HG03354 (cell line): ENCODE measurements around the gene PDGFRA.
A peak's percentile ranks its signal among the peaks of the same experiment; 100 is the strongest.
"Not testable (repeated sequence)": the region's sequence is repeated elsewhere in the genome, so short reads cannot be mapped to it uniquely, and the experiment has no call there.

ENCODE experiments used
- ATAC-seq: cut with Tn5 transposase; IDR thresholded peaks from one replicate; pipeline ENCODE4 v1.9.1; 2021; ENCODE audit warnings: mild to moderate bottlenecking; ENCODE audit not compliant: unreplicated experiment, poor library complexity, severe bottlenecking

PDGFRA gene

GRCh38 chr4:54296548-54297203, 67.6 kb downstream of the PDGFRA start:
- ATAC-seq = no peak

GRCh38 chr4:54308110-54308509, 79.0 kb downstream of the PDGFRA start:
- no peak for ATAC-seq

- ATAC-seq = peak; percentile 97
These were observed 86.8 kb downstream of the PDGFRA start for GRCh38 chr4:54315561-54316538.

DNA sequence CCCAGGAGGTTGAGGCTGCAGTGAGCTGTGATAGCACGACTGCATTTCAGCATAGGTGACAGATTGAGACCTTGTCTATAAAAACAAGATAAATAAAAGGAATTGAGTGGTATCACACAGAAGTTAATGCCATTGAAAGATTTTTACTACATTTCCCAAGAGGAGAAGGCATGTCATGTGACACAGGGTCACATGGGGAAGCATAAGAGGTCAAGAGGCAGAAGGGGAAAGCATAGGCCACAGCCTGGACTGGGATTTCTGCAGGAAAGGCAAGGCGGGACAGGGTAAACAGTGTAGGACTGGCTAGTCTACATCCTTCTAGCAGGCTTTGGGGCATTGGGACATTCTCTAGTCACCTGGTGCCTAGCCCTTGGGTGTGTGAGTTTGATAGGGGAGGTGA, 88.6 kb downstream of the PDGFRA start:
- ATAC-seq = no peak

GRCh38 chr4:54318904-54319303, 89.8 kb downstream of the PDGFRA start:
- ATAC-seq = peak; percentile 42

DNA sequence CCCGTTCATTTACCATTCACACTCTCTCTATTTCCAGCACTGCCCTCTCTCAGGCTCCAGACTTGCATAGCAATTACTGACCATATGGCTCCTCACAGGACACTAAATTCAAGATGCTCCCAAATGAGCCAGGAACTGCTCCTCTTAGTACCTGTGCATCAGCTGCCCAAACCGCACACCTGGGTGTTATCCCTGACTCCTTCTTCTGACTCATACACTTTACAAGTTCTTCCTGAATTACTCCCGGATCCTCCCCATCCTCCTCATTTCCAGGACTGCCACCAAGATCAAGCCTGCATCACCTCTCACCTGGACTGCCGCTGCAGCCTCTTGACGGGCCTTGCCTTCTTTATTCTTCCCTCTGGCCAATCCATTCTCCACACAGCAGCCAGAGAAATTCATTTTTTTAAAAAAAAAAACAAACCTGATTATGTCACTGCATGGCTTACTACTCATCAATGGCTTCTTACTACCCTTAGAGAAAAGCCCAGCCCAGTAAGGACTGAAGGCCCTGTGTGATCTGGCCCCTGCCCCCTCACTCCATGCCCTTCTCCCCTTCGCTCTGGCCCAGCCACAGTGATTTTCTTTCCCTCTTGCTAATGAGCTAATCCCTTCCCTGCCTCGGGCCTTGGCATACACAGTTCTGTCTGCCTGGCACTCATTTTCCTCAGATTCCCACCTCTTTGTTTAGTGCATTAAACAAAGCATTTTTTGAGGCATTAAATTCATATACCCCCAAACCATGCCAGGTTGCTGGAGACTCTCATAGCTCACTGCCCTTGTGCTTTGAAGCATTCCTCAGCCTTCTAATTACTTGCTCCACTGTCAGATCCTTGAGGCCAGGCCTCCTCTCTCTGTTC, 92.0 kb downstream of the PDGFRA start:
- ATAC-seq = no peak

DNA sequence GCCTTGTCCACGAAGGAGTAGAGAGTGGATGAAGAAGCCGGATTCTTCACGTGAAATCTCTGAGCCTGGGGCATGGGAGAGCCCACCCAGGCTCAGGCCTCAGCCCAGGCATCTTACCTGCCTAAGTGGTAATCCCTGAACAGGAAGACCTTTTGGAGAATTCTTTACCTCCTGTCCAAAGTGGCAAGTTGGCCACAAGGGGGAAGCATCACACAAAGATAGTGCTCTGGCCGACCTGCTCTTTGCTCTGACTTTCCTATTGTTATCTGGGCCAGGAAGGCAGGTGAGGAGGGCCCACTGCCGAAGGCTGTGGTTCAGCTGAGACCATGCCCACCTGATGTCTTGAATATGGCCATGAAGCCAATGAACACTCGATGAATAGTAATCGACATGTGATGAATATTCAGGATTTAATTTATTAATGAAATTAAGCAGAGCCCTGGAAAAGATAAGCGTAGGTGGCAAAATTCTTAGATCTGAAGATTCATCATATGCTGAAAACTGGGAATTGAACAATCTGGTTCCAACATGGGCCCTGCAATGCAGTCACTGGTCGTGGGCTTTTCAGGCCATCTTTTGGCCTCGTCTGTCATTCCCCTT, 93.8 kb downstream of the PDGFRA start:
- peak; percentile 81 for ATAC-seq

DNA sequence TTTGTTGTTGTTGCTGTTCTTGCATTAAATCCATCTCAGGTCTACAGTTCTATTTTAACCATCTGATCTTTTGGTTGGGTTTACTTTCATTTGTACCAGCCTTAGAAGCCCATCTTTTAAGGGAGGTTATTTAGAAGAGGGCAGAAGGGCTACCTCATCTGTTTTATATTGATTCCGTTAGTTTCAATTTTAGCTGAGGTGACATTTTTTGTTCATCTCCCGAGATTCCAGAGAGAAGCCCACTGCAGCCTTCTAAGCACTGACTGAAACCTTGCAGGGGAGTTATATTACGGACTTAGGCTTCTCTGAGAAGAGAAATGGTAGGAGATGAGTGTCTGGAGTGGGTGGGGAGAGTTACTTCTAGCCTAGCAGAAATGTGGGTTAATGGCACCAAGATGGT, 101.8 kb downstream of the PDGFRA start:
- ATAC-seq = no peak

GRCh38 chr4:54332542-54332941, 103.4 kb downstream of the PDGFRA start:
- no peak for ATAC-seq

- ATAC-seq = no peak
These were observed 104.6 kb downstream of the PDGFRA start for GRCh38 chr4:54333657-54334056.

- not testable (repeated sequence) for ATAC-seq
These were observed 105.7 kb downstream of the PDGFRA start for GRCh38 chr4:54334769-54335168.

- ATAC-seq = no peak
These were observed 107.9 kb downstream of the PDGFRA start for GRCh38 chr4:54337009-54337408.

GRCh38 chr4:54342067-54342466, 113.0 kb downstream of the PDGFRA start:
- ATAC-seq = not testable (repeated sequence)
